Neuronal stem cell (in vitro differentiated cells): ENCODE results near the gene CISD3.

Experiments
- DNase-seq: peaks from one replicate; pipeline ENCODE4 v3.0.0-alpha.2; 2013; ENCODE audit warnings: low spot score
- H2AFZ ChIP-seq: one replicate; pipeline ENCODE4 v1.6.1; 2013; ENCODE audit warnings: mild to moderate bottlenecking, low read length, inconsistent platforms
- H2AK5ac ChIP-seq: 2 replicates; pipeline ENCODE4 v1.6.1; 2013; ENCODE audit warnings: low read depth, mild to moderate bottlenecking, inconsistent platforms, low read length, moderate library complexity, mixed read lengths
- H2BK120ac ChIP-seq: 2 replicates; pipeline ENCODE4 v1.6.1; 2013; ENCODE audit warnings: low read depth, mild to moderate bottlenecking, inconsistent platforms, low read length, moderate library complexity, mixed read lengths
- H2BK12ac ChIP-seq: one replicate; pipeline ENCODE4 v1.6.1; 2013; ENCODE audit warnings: low read length, inconsistent platforms
- H2BK15ac ChIP-seq: 2 replicates; pipeline ENCODE4 v1.6.1; 2013; ENCODE audit warnings: mild to moderate bottlenecking, low read length, inconsistent platforms, mixed read lengths
- H2BK5ac ChIP-seq: one replicate; pipeline ENCODE4 v1.6.1; 2013; ENCODE audit warnings: inconsistent platforms, mild to moderate bottlenecking, low read length, moderate library complexity
- H3K14ac ChIP-seq: one replicate; pipeline ENCODE4 v1.6.1; 2013; ENCODE audit warnings: low read length, inconsistent platforms
- H3K18ac ChIP-seq: 2 replicates; pipeline ENCODE4 v1.6.1; 2013; ENCODE audit warnings: low read length, inconsistent platforms
- H3K23ac ChIP-seq: 2 replicates; pipeline ENCODE4 v1.6.1; 2013; ENCODE audit warnings: low read depth, mild to moderate bottlenecking, mixed read lengths, low read length, inconsistent platforms; ENCODE audit not compliant: poor library complexity
- H3K27ac ChIP-seq: replicated peaks from 3 replicates; pipeline ENCODE4 v1.5.1; 2013; ENCODE audit warnings: low read length, inconsistent platforms
- H3K27me3 ChIP-seq, 3 experiments: 2 replicates each; pipeline ENCODE4 v1.6.1; 2013; ENCODE audit warnings: low read length in 3 of 3, mild to moderate bottlenecking in 2 of 3, inconsistent platforms in 1 of 3, low read depth in 1 of 3, mixed read lengths in 1 of 3, moderate library complexity in 1 of 3; ENCODE audit not compliant: control insufficient read depth in 3 of 3, insufficient read depth in 3 of 3
- H3K36me3 ChIP-seq, 2 donors: replicated peaks in 1 of 2; 2 replicates each; pipeline ENCODE4 v1.6.1; 2013; ENCODE audit warnings: low read length in 2 of 2; ENCODE audit not compliant: control insufficient read depth in 2 of 2, insufficient read depth in 2 of 2
- H3K4ac ChIP-seq: 2 replicates; pipeline ENCODE4 v1.6.1; 2013; ENCODE audit warnings: inconsistent platforms, mild to moderate bottlenecking, low read length, moderate library complexity
- H3K4me1 ChIP-seq, 2 donors: 1 replicate in 1 of 2; 2 replicates in 1 of 2; pipeline ENCODE4 v1.6.1; 2013; ENCODE audit warnings: low read length in 2 of 2, low read depth in 1 of 2; ENCODE audit not compliant: control insufficient read depth in 2 of 2, insufficient read depth in 1 of 2
- H3K4me2 ChIP-seq: one replicate; pipeline ENCODE4 v1.6.1; 2013; ENCODE audit warnings: mild to moderate bottlenecking, low read length, inconsistent platforms; ENCODE audit not compliant: insufficient read depth, poor library complexity, severe bottlenecking
- H3K4me3 ChIP-seq, 2 donors: 2 replicates each; pipeline ENCODE4 v1.5.1; 2013; ENCODE audit warnings: low read length in 2 of 2, mild to moderate bottlenecking in 2 of 2, inconsistent platforms in 1 of 2, moderate library complexity in 1 of 2
- H3K79me1 ChIP-seq: one replicate; pipeline ENCODE4 v1.6.1; 2013; ENCODE audit warnings: low read depth, mild to moderate bottlenecking, inconsistent platforms, low read length, moderate library complexity
- H3K9ac ChIP-seq: one replicate; pipeline ENCODE4 v1.6.1; 2013; ENCODE audit warnings: mild to moderate bottlenecking, low read depth, low read length, inconsistent platforms; ENCODE audit not compliant: poor library complexity
- H3K9me3 ChIP-seq, 2 donors: replicated peaks in 1 of 2; 2 replicates each; pipeline versions ENCODE3 to v1.6.1; 2013; ENCODE audit warnings: low read length in 2 of 2, mild to moderate bottlenecking in 2 of 2, inconsistent platforms in 1 of 2, low read depth in 1 of 2, mixed read lengths in 1 of 2, moderate library complexity in 1 of 2; ENCODE audit not compliant: control insufficient read depth in 2 of 2, insufficient read depth in 1 of 2
- H4K8ac ChIP-seq: one replicate; pipeline ENCODE4 v1.6.1; 2013; ENCODE audit warnings: low read depth, mild to moderate bottlenecking, inconsistent platforms, low read length, moderate library complexity
- H4K91ac ChIP-seq: one replicate; pipeline ENCODE4 v1.6.1; 2013; ENCODE audit warnings: low read length, low read depth, mild to moderate bottlenecking, inconsistent platforms; ENCODE audit not compliant: poor library complexity
- WGBS, 2 donors: extraction: QIAGEN DNeasy Blood & Tissue Kit; methylation state at CpG; one replicate each; pipeline ENCODE4 v1.1.7; 2013; ENCODE audit warnings: missing lambda C conversion rate in 2 of 2, mixed read lengths in 1 of 2; ENCODE audit not compliant: insufficient read length in 2 of 2, insufficient replicate concordance in 1 of 2; ENCODE audit errors: extremely low coverage in 2 of 2; 5-methylcytosine and 5-hydroxymethylcytosine counted together

CISD3 gene

DNA sequence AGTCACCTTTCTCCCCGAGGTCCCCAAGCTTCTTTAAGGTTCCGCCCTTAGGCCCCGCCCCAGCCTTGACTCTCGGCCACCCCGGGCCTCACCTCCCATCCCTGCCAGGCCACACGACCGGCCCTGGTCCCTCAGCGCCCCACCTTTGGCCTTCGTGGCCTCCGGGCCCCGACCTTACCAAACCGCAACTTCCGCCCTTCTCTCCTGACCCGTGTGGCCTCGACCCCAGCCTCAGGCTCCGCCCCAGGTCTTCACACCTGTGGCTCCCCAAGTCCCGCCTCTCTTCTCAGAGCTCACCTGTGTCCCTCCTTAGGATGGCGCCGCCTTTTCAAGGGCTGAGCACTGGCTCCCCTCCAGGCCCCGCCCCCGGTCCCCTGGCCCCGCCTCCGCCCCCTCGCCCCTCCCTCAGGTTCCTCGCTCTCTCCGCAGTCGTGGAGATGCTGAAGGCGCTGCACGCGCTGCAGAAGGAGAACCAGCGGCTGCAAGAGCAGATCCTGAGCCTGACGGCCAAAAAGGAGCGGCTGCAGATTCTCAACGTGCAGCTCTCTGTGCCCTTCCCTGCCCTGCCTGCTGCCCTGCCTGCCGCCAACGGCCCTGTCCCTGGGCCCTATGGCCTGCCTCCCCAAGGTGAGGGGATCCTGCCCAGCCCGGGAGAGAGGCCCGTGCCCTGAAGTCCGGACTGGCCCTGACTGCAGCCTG is 10.0 kb upstream of the CISD3 start:
- no peak overlapping the region for H2AFZ ChIP-seq
- H4K8ac ChIP-seq, result no peak overlapping the region
- peaks cover 0 to 13% of the 10 kb centered on the region in 2 donors for H3K4me1 ChIP-seq
- no peak overlapping the region for H2BK15ac ChIP-seq
- H2BK120ac ChIP-seq, result no peak overlapping the region
- no peak overlapping the region for H4K91ac ChIP-seq
- H3K4ac ChIP-seq, result peak overlapping the region; percentile 47
- peak overlapping the region; percentile 91 for H2AK5ac ChIP-seq
- peak overlapping the region; percentile 49 for H2BK5ac ChIP-seq
- peak overlapping the region; percentile 81 for H3K4me2 ChIP-seq
- DNase-seq, result peak; percentile 30
- peak overlapping the region; percentile 80 for H3K23ac ChIP-seq
- H2BK12ac ChIP-seq, result no peak overlapping the region
- peak overlapping the region; percentile 3 for H3K9ac ChIP-seq
- H3K27me3 ChIP-seq, result peaks cover 0 to 21% (median 2%) of the 10 kb centered on the region in 3 experiments
- peaks cover 3 to 88% of the 10 kb centered on the region in 2 donors for H3K36me3 ChIP-seq
- no peaks in the 10 kb centered on the region for H3K79me1 ChIP-seq
- H3K4me3 ChIP-seq, result peak overlapping the region in 1 of 2 donors; percentile 43
- H3K27ac ChIP-seq, result no peak overlapping the region
- peak overlapping the region; percentile 77 for H3K14ac ChIP-seq
- WGBS, 2 donors, result no CpG with 5 or more reads among the region's 39 CpGs
- H3K18ac ChIP-seq, result peak overlapping the region; percentile 94
- no peaks in the 10 kb centered on the region for H3K9me3 ChIP-seq

DNA sequence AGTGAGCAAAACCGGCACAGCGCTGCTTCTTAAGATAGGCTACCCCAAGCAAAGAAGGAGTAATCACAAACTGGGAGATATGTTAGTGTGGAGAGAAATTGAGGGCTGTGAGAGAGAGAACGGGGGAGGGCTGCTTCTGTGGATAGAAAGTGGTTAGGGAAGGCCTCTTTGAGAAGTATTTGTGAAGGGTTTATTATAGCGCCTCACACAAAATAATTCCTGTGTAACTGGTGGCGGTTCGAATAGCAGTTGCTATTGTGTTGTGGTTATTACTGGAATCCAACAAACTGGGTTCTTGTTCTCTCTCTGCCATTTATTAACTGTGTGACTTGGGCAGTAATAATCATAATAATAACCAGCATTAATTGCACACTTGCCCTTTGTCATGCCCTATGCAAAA is 9.2 kb upstream of the CISD3 start:
- H2BK15ac ChIP-seq, result no peak overlapping the region
- no peak overlapping the region for H3K4ac ChIP-seq
- no peaks in the 10 kb centered on the region for H3K79me1 ChIP-seq
- H3K4me2 ChIP-seq, result no peak overlapping the region
- no peak overlapping the region for H2BK12ac ChIP-seq
- H2BK120ac ChIP-seq, result no peak overlapping the region
- no peak overlapping the region for H3K27ac ChIP-seq
- H2AFZ ChIP-seq, result no peak overlapping the region
- H2BK5ac ChIP-seq, result no peak overlapping the region
- WGBS, 2 donors, result no CpG with 5 or more reads among the region's 6 CpGs
- DNase-seq, result no peak
- no peak overlapping the region for H4K8ac ChIP-seq
- H3K4me3 ChIP-seq, result no peak overlapping the region
- H3K18ac ChIP-seq, result no peak overlapping the region
- H3K14ac ChIP-seq, result no peak overlapping the region
- H3K4me1 ChIP-seq, result peaks cover 0 to 13% of the 10 kb centered on the region in 2 donors
- no peaks in the 10 kb centered on the region for H3K9me3 ChIP-seq
- no peak overlapping the region for H2AK5ac ChIP-seq
- H3K27me3 ChIP-seq, result peaks cover 0 to 21% (median 2%) of the 10 kb centered on the region in 3 experiments
- no peak overlapping the region for H4K91ac ChIP-seq
- H3K23ac ChIP-seq, result no peak overlapping the region
- peaks cover 3 to 81% of the 10 kb centered on the region in 2 donors for H3K36me3 ChIP-seq
- H3K9ac ChIP-seq, result no peak overlapping the region

- H2BK15ac ChIP-seq, result no peak overlapping the region
- H3K79me1 ChIP-seq, result no peaks in the 10 kb centered on the region
- H2AFZ ChIP-seq, result no peak overlapping the region
- peaks cover 0 to 21% (median 2%) of the 10 kb centered on the region in 3 experiments for H3K27me3 ChIP-seq
- H2AK5ac ChIP-seq, result peak overlapping the region; percentile 52
- no peak overlapping the region for H3K27ac ChIP-seq
- no peak overlapping the region for H2BK120ac ChIP-seq
- H4K8ac ChIP-seq, result peak overlapping the region; percentile 4
- no peak overlapping the region for H3K4me2 ChIP-seq
- H3K14ac ChIP-seq, result no peak overlapping the region
- H2BK5ac ChIP-seq, result no peak overlapping the region
- no peak overlapping the region for H4K91ac ChIP-seq
- H3K4me1 ChIP-seq, result peaks cover 0 to 13% of the 10 kb centered on the region in 2 donors
- peaks cover 3 to 74% of the 10 kb centered on the region in 2 donors for H3K36me3 ChIP-seq
- H2BK12ac ChIP-seq, result no peak overlapping the region
- H3K18ac ChIP-seq, result no peak overlapping the region
- H3K9me3 ChIP-seq, result no peaks in the 10 kb centered on the region
- no peak overlapping the region for H3K4me3 ChIP-seq
- no peak overlapping the region for H3K23ac ChIP-seq
- WGBS, 2 donors, result no CpG with 5 or more reads among the region's 16 CpGs
- H3K9ac ChIP-seq, result no peak overlapping the region
- no peak overlapping the region for H3K4ac ChIP-seq
- no peak for DNase-seq
These were observed 8.3 kb upstream of the CISD3 start for GRCh38 chr17:38721802-38722201.

DNA sequence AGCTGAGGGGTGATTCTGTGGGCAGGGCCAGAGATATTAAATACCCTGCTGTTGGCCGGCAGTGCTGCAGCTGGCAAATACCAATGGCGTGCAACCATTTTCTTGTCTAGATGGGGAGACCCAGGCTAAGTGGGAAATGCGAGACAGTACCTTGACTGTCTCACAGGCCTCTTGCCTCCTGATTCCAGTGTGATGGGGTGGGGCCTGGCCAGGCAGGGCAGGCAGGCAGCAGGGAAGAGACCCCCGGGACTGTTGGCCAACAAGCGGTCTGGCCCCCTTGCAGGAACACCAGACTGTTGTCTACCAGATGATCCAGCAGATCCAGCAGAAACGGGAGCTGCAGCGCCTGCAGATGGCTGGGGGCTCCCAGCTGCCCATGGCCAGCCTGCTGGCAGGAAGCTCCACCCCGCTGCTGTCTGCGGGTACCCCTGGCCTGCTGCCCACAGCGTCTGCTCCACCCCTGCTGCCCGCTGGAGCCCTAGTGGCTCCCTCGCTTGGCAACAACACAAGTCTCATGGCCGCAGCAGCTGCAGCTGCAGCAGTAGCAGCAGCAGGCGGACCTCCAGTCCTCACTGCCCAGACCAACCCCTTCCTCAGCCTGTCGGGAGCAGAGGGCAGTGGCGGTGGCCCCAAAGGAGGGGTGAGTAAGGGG is 5.7 kb upstream of the CISD3 start:
- Histone ChIP-seq H3K36me3 (peaks cover 5 to 61% of the 10 kb centered on the region in 2 donors), H3K4ac (no peak overlapping the region), H3K18ac (peak overlapping the region; percentile 38), H3K27ac (no peak overlapping the region), H4K91ac (no peak overlapping the region), H4K8ac (no peak overlapping the region), H3K4me3 (no peak overlapping the region), H3K23ac (peak overlapping the region; percentile 31), H2BK15ac (no peak overlapping the region), H3K27me3 (peaks cover 0 to 17% (median 2%) of the 10 kb centered on the region in 3 experiments), H3K4me2 (no peak overlapping the region), H2BK120ac (no peak overlapping the region), H3K14ac (no peak overlapping the region), H3K9me3 (no peaks in the 10 kb centered on the region), H2BK5ac (no peak overlapping the region), H2BK12ac (no peak overlapping the region), H3K9ac (peak overlapping the region; percentile 60), H2AFZ (no peak overlapping the region), H3K79me1 (no peaks in the 10 kb centered on the region), H2AK5ac (peak overlapping the region; percentile 68), H3K4me1 (peaks cover 3 to 12% of the 10 kb centered on the region in 2 donors)
- no CpG with 5 or more reads among the region's 16 CpGs for WGBS, 2 donors
- DNase-seq, result no peak
